ENCODE measurements around the gene NADSYN1.

DNA sequence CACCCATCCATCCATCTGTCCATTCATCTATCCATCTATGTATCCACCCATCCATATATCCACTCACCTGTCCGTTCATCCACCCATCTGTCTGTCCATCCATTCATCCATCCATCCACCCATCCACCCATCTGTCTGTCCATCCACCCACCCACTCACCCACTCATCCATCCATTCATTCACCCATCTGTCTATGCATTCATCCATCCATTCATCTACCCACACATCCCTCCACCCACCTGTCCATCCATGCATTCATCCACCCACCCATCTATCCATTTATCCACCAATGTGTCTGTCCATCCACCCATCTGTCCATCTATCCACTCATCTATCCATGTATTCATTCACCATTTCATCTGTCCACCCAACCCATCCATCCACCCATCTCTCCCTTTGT, 33.3 kb downstream of the NADSYN1 start:
- TF ChIP-seq, protein P1, sequence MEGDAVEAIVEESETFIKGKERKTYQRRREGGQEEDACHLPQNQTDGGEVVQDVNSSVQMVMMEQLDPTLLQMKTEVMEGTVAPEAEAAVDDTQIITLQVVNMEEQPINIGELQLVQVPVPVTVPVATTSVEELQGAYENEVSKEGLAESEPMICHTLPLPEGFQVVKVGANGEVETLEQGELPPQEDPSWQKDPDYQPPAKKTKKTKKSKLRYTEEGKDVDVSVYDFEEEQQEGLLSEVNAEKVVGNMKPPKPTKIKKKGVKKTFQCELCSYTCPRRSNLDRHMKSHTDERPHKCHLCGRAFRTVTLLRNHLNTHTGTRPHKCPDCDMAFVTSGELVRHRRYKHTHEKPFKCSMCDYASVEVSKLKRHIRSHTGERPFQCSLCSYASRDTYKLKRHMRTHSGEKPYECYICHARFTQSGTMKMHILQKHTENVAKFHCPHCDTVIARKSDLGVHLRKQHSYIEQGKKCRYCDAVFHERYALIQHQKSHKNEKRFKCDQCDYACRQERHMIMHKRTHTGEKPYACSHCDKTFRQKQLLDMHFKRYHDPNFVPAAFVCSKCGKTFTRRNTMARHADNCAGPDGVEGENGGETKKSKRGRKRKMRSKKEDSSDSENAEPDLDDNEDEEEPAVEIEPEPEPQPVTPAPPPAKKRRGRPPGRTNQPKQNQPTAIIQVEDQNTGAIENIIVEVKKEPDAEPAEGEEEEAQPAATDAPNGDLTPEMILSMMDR (IDR thresholded peaks at IDR 0.05), result no peak
- TF ChIP-seq EP300 (IDR thresholded peaks at IDR 0.05) (no peak), POLR2A (IDR thresholded peaks at IDR 0.05) (no peak)

All from tibial nerve (tissue), 4 donors.